Gastrocnemius medialis (tissue), 4 donors: ENCODE results near the gene ULBP2. TPM values are rescaled to one million over a fixed set of nuclear protein-coding genes. Genes with fewer than 3 reads are reported as not detected.
A peak's percentile ranks its signal among the peaks of the same experiment; 100 is the strongest.
"Not testable (repeated sequence)": the region's sequence is repeated elsewhere in the genome, so short reads cannot be mapped to it uniquely, and the experiment has no call there.

ENCODE experiments used
- ATAC-seq, 2 donors: fragments of 150-250 bp; one replicate each; pipeline ENCODE4 v1.9.1; 2016
- DNase-seq, 2 donors: peaks; one replicate each; pipeline ENCODE4 v3.0.0-alpha.2; 2019
- H3K27ac ChIP-seq, 4 donors: fragments of 200-600 bp; sonication (generic); 1 replicate in 1 of 4; 2 replicates in 3 of 4; pipeline ENCODE4 v1.5.1; 2016 to 2018; ENCODE audit warnings: mild to moderate bottlenecking in 2 of 4, moderate library complexity in 1 of 4
- H3K27me3 ChIP-seq, 3 donors: fragments of 200-600 bp; sonication (generic) in 2 of 3; 1 replicate in 1 of 3; 2 replicates in 2 of 3; pipeline versions ENCODE4 v1.5.1 to v1.6.0; 2016 to 2019; ENCODE audit warnings: mild to moderate bottlenecking in 1 of 3, moderate library complexity in 1 of 3
- H3K36me3 ChIP-seq, 2 donors: fragments of 200-600 bp; sonication (generic) in 1 of 2; one replicate each; pipeline ENCODE4 v1.5.1; 2017 to 2018
- H3K4me1 ChIP-seq, 2 donors: fragments of 200-600 bp; sonication (generic) in 1 of 2; one replicate each; pipeline ENCODE4 v1.5.1; 2016 to 2017; ENCODE audit warnings: mild to moderate bottlenecking in 2 of 2
- H3K4me3 ChIP-seq, 4 donors: fragments of 200-600 bp; sonication (generic) in 3 of 4; 1 replicate in 1 of 4; 2 replicates in 3 of 4; pipeline ENCODE4 v1.5.1; 2016 to 2019; ENCODE audit warnings: mild to moderate bottlenecking in 2 of 4
- H3K9me3 ChIP-seq, 3 donors: fragments of 200-600 bp; sonication (generic) in 2 of 3; 1 replicate in 1 of 3; 2 replicates in 2 of 3; pipeline ENCODE4 v1.5.1; 2016 to 2019
- CTCF ChIP-seq, 5 experiments: fragments of 450-650 bp in 3 of 5; fragments of 200-600 bp in 2 of 5; sonication (generic) in 2 of 5; IDR thresholded peaks in 4 of 5; conservative IDR thresholded peaks in 1 of 5; 1 replicate in 4 of 5; 2 replicates in 1 of 5; pipeline ENCODE4 v1.5.1; 2016 to 2019; ENCODE audit warnings: antibody characterized with exemption in 5 of 5, mild to moderate bottlenecking in 3 of 5, moderate library complexity in 3 of 5
- POLR2A ChIP-seq, 2 donors: fragments of 450-650 bp; IDR thresholded peaks; one replicate each; pipeline ENCODE4 v1.6.1; 2017; ENCODE audit warnings: antibody characterized with exemption in 2 of 2, mild to moderate bottlenecking in 2 of 2, moderate library complexity in 2 of 2
- in situ Hi-C, 4 donors: fragments of 200-750 bp; cut with MboI; loops; one replicate each; pipeline versions ENCODE4 v1.15.0 to v1.8.0; 2017; ENCODE audit warnings: low sequenced_read_pairs in 4 of 4
- intact Hi-C: fragments of 100-400 bp; cut with DNase I; formaldehyde crosslinking; loops from one replicate; pipeline ENCODE4 v1.15.1; 2023; ENCODE audit warnings: low total_unique reads
- total RNA-seq, 4 donors: library from RNA; depleted of rRNA; stranded (reverse); fragments of >200 nt; gene quantifications; one replicate each; pipeline versions ENCODE4 v1.1.0 to v1.2.3, GENCODE V29; 2016

The ULBP2 gene
- total RNA-seq, 4 donors from 2014 or later: 0.44 to 0.49 TPM; not detected in 2

- ATAC-seq: no peak
- no peaks in the 10 kb centered on the region for H3K9me3 ChIP-seq
- H3K4me3 ChIP-seq: peak overlapping the region in 1 of 4 donors; percentile 73
- H3K27ac ChIP-seq: no peak overlapping the region
- in situ Hi-C loops: loop anchor here in 1 of 4 donors (5.0 kb wide), 1 partner anchor 78 kb away; no protein-coding TSS in a partner anchor
- peaks cover 48 to 80% (median 66%) of the 10 kb centered on the region in 3 donors for H3K27me3 ChIP-seq
- TF ChIP-seq POLR2A (IDR thresholded peaks at IDR 0.05) (no peak), CTCF (IDR thresholded peaks at IDR 0.05 in 4 of 5, conservative IDR thresholded peaks at IDR 0.05 in 1 of 5) (no peak)
- H3K36me3 ChIP-seq: no peaks in the 10 kb centered on the region
- no peak for DNase-seq
- intact Hi-C loops: no loop called here
- H3K4me1 ChIP-seq: peaks cover 12 to 26% of the 10 kb centered on the region in 2 donors
Measured at GRCh38 chr6:149939356-149939648, 2.5 kb upstream of the ULBP2 start.

GRCh38 chr6:149939909-149940671, 1.7 kb upstream of the ULBP2 start:
- H3K36me3 ChIP-seq: no peaks in the 10 kb centered on the region

GRCh38 chr6:149940672-149940982, 1.2 kb upstream of the ULBP2 start:
- no peaks in the 10 kb centered on the region for H3K9me3 ChIP-seq
- in situ Hi-C loops: no loop called here
- intact Hi-C loops: no loop called here
- TF ChIP-seq POLR2A (IDR thresholded peaks at IDR 0.05) (no peak), CTCF (IDR thresholded peaks at IDR 0.05 in 4 of 5, conservative IDR thresholded peaks at IDR 0.05 in 1 of 5) (no peak)
- H3K36me3 ChIP-seq: no peaks in the 10 kb centered on the region
- peaks cover 48 to 66% (median 53%) of the 10 kb centered on the region in 3 donors for H3K27me3 ChIP-seq
- no peak overlapping the region for H3K4me3 ChIP-seq
- no peak overlapping the region for H3K27ac ChIP-seq
- ATAC-seq (no peak), DNase-seq (no peak)
- H3K4me1 ChIP-seq: peaks cover 12 to 26% of the 10 kb centered on the region in 2 donors

More at GRCh38 chr6:149939909-149940671, 1.7 kb upstream of the ULBP2 start:
- H3K27ac ChIP-seq: no peak overlapping the region
- no peaks in the 10 kb centered on the region for H3K9me3 ChIP-seq
- no peak overlapping the region for H3K4me3 ChIP-seq
- no peak for DNase-seq
- TF ChIP-seq CTCF (IDR thresholded peaks at IDR 0.05 in 4 of 5, conservative IDR thresholded peaks at IDR 0.05 in 1 of 5) (no peak), POLR2A (IDR thresholded peaks at IDR 0.05) (no peak)
- in situ Hi-C loops (loop anchor here in 1 of 4 donors (5.0 kb wide), 1 partner anchor 77 kb away; no protein-coding TSS in a partner anchor), intact Hi-C loops (no loop called here)
- peaks cover 48 to 72% (median 59%) of the 10 kb centered on the region in 3 donors for H3K27me3 ChIP-seq
- H3K4me1 ChIP-seq: peaks cover 12 to 26% of the 10 kb centered on the region in 2 donors
- no peak for ATAC-seq

- DNase-seq: no peak
- H3K27ac ChIP-seq: peak overlapping the region in 1 of 4 donors; percentile 45
- peak overlapping the region; percentile 63 to 97 (median 70) for H3K4me3 ChIP-seq
- intact Hi-C loops: no loop called here
- no peaks in the 10 kb centered on the region for H3K36me3 ChIP-seq
- H3K27me3 ChIP-seq: peaks cover 35 to 48% (median 36%) of the 10 kb centered on the region in 3 donors
- in situ Hi-C loops: no loop called here
- H3K4me1 ChIP-seq: peaks cover 12 to 26% of the 10 kb centered on the region in 2 donors
- no peak for ATAC-seq
- TF ChIP-seq POLR2A (IDR thresholded peaks at IDR 0.05) (no peak), CTCF (IDR thresholded peaks at IDR 0.05 in 4 of 5, conservative IDR thresholded peaks at IDR 0.05 in 1 of 5) (no peak)
- H3K9me3 ChIP-seq: no peaks in the 10 kb centered on the region
Measured at GRCh38 chr6:149942461-149942829, 631 bp downstream of the ULBP2 start.

GRCh38 chr6:149943321-149943720, 1.5 kb downstream of the ULBP2 start:
- H3K9me3 ChIP-seq, DNase-seq, ATAC-seq, in situ Hi-C loops, intact Hi-C loops, H3K4me3 ChIP-seq, H3K27ac ChIP-seq, H3K36me3 ChIP-seq: not testable (repeated sequence)
- Histone ChIP-seq H3K27me3 (peaks cover 28 to 42% (median 30%) of the 10 kb centered on the region in 3 donors), H3K4me1 (peaks cover 10 to 24% of the 10 kb centered on the region in 2 donors)

- H3K36me3 ChIP-seq, intact Hi-C loops, in situ Hi-C loops, DNase-seq, ATAC-seq, H3K4me3 ChIP-seq, H3K9me3 ChIP-seq, H3K27ac ChIP-seq: not testable (repeated sequence)
- Histone ChIP-seq H3K4me1 (peaks cover 0 to 16% of the 10 kb centered on the region in 2 donors), H3K27me3 (peaks cover 10 to 31% (median 20%) of the 10 kb centered on the region in 3 donors)
Measured at GRCh38 chr6:149945276-149945675, 3.5 kb downstream of the ULBP2 start.

GRCh38 chr6:149946631-149947030, 4.8 kb downstream of the ULBP2 start:
- ATAC-seq, intact Hi-C loops, DNase-seq, in situ Hi-C loops, H3K36me3 ChIP-seq, H3K27ac ChIP-seq, H3K4me1 ChIP-seq, H3K9me3 ChIP-seq, H3K4me3 ChIP-seq: not testable (repeated sequence)
- H3K27me3 ChIP-seq: peaks cover 8 to 31% (median 24%) of the 10 kb centered on the region in 3 donors

GRCh38 chr6:149947533-149947932, 5.7 kb downstream of the ULBP2 start:
- H3K9me3 ChIP-seq, DNase-seq, H3K27ac ChIP-seq, ATAC-seq, H3K4me1 ChIP-seq, in situ Hi-C loops, H3K4me3 ChIP-seq, H3K36me3 ChIP-seq, intact Hi-C loops: not testable (repeated sequence)
- peaks cover 17 to 31% (median 29%) of the 10 kb centered on the region in 3 donors for H3K27me3 ChIP-seq
